Mesendoderm (in vitro differentiated cells): Measurements from ENCODE around the gene THSD4.

Experiments
- DNase-seq: peaks from one replicate; pipeline ENCODE4 v3.0.0; 2013
- H2AK5ac ChIP-seq: 2 replicates; pipeline ENCODE4 v1.6.1; 2013; ENCODE audit warnings: low read length, inconsistent platforms
- H2BK120ac ChIP-seq: 2 replicates; pipeline ENCODE4 v1.6.1; 2013; ENCODE audit warnings: low read depth, mild to moderate bottlenecking, low read length, moderate library complexity, mixed read lengths
- H2BK15ac ChIP-seq: replicated peaks from 2 replicates; pipeline ENCODE4 v1.6.1; 2013; ENCODE audit warnings: low read depth, mild to moderate bottlenecking, moderate library complexity
- H2BK5ac ChIP-seq: 2 replicates; pipeline ENCODE4 v1.6.1; 2013; ENCODE audit warnings: low read length, inconsistent platforms
- H3K18ac ChIP-seq: 2 replicates; pipeline ENCODE4 v1.6.1; 2013; ENCODE audit warnings: mild to moderate bottlenecking, low read length, mixed read lengths
- H3K23ac ChIP-seq: one replicate; pipeline ENCODE4 v1.6.1; 2013; ENCODE audit warnings: low read length
- H3K27ac ChIP-seq: 2 replicates; pipeline ENCODE4 v1.5.1; 2013; ENCODE audit warnings: low read depth, mild to moderate bottlenecking, inconsistent platforms, low read length, moderate library complexity
- H3K27me3 ChIP-seq: 2 replicates; pipeline ENCODE4 v1.6.1; 2013; ENCODE audit warnings: low read length, control low read depth, mild to moderate bottlenecking, inconsistent platforms; ENCODE audit not compliant: insufficient read depth, poor library complexity
- H3K36me3 ChIP-seq: 2 replicates; pipeline ENCODE4 v1.6.1; 2013; ENCODE audit warnings: low read length, inconsistent platforms; ENCODE audit not compliant: control insufficient read depth, insufficient read depth
- H3K4ac ChIP-seq: one replicate; pipeline ENCODE4 v1.6.1; 2013; ENCODE audit warnings: low read depth, mild to moderate bottlenecking, low read length, moderate library complexity
- H3K4me1 ChIP-seq: 2 replicates; pipeline ENCODE4 v1.6.1; 2013; ENCODE audit warnings: low read depth, low read length, inconsistent platforms; ENCODE audit not compliant: control insufficient read depth
- H3K4me2 ChIP-seq: 2 replicates; pipeline ENCODE4 v1.6.1; 2013; ENCODE audit warnings: low read length
- H3K4me3 ChIP-seq: 2 replicates; pipeline ENCODE4 v1.5.1; 2013; ENCODE audit warnings: mild to moderate bottlenecking, low read length
- H3K56ac ChIP-seq: one replicate; pipeline ENCODE4 v1.6.1; 2013; ENCODE audit warnings: low read length
- H3K79me1 ChIP-seq: 2 replicates; pipeline ENCODE4 v1.6.1; 2013; ENCODE audit warnings: low read length, inconsistent platforms
- H3K79me2 ChIP-seq: 2 replicates; pipeline ENCODE4 v1.6.1; 2013; ENCODE audit warnings: mild to moderate bottlenecking, low read length; ENCODE audit not compliant: control insufficient read depth, insufficient read depth
- H3K9ac ChIP-seq: 2 replicates; pipeline ENCODE4 v1.6.1; 2013; ENCODE audit warnings: low read length, inconsistent platforms
- H4K5ac ChIP-seq: one replicate; pipeline ENCODE4 v1.6.1; 2013; ENCODE audit warnings: low read length
- H4K8ac ChIP-seq: one replicate; pipeline ENCODE4 v1.6.1; 2013; ENCODE audit warnings: low read depth, mild to moderate bottlenecking, control low read depth, low read length, moderate library complexity
- WGBS: extraction: QIAGEN DNeasy Blood & Tissue Kit; methylation state at CpG from one replicate; pipeline ENCODE4 v1.1.7; 2013; ENCODE audit warnings: low lambda C conversion rate, missing lambda C conversion rate; ENCODE audit not compliant: insufficient coverage; ENCODE audit errors: extremely low coverage; 5-methylcytosine and 5-hydroxymethylcytosine counted together

Gene THSD4

GRCh38 chr15:71825021-71825730 is 709.9 kb downstream of the THSD4 start:
- Histone ChIP-seq H3K23ac (no peak overlapping the region), H3K27ac (no peak overlapping the region), H2AK5ac (no peak overlapping the region), H3K79me1 (no peaks in the 10 kb centered on the region), H3K4me2 (no peak overlapping the region), H3K4me3 (no peak overlapping the region), H4K5ac (no peak overlapping the region), H2BK120ac (no peak overlapping the region), H3K27me3 (no peaks in the 10 kb centered on the region), H3K9ac (no peak overlapping the region), H3K4me1 (no peaks in the 10 kb centered on the region), H3K56ac (no peak overlapping the region), H3K79me2 (no peaks in the 10 kb centered on the region), H2BK15ac (no peak overlapping the region), H2BK5ac (no peak overlapping the region), H3K36me3 (no peaks in the 10 kb centered on the region), H3K18ac (no peak overlapping the region), H4K8ac (no peak overlapping the region), H3K4ac (no peak overlapping the region)
- DNase-seq, result no peak
- no CpG with 5 or more reads among the region's 4 CpGs for WGBS

DNA sequence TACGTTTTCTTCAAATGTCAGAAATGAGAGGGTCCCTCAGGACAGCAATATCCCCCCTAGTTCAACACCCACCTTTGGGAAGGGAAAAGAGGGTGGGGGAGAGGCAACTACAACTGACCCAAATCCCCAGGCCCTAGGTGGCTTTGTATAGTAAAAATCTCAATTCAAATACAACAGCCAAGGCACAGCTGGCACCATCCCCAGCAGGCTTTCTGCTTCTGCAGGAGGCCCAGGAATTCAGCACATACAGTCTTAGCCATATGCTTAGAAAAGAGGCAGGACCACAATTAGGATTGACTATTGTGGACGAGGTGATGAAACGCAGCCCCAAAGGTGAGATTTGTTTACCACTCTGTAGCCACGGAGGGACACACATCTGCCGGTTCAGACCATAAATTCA is 710.9 kb downstream of the THSD4 start:
- no peak overlapping the region for H2AK5ac ChIP-seq
- H3K23ac ChIP-seq, result no peak overlapping the region
- H3K56ac ChIP-seq, result no peak overlapping the region
- no CpG with 5 or more reads among the region's 5 CpGs for WGBS
- no peak overlapping the region for H2BK5ac ChIP-seq
- H2BK120ac ChIP-seq, result no peak overlapping the region
- H3K79me1 ChIP-seq, result no peaks in the 10 kb centered on the region
- no peak overlapping the region for H3K4ac ChIP-seq
- DNase-seq, result no peak
- no peaks in the 10 kb centered on the region for H3K27me3 ChIP-seq
- no peak overlapping the region for H2BK15ac ChIP-seq
- H4K8ac ChIP-seq, result no peak overlapping the region
- no peaks in the 10 kb centered on the region for H3K4me1 ChIP-seq
- H3K9ac ChIP-seq, result no peak overlapping the region
- no peak overlapping the region for H3K18ac ChIP-seq
- H3K79me2 ChIP-seq, result no peaks in the 10 kb centered on the region
- no peak overlapping the region for H3K27ac ChIP-seq
- H4K5ac ChIP-seq, result no peak overlapping the region
- no peak overlapping the region for H3K4me2 ChIP-seq
- no peak overlapping the region for H3K4me3 ChIP-seq
- H3K36me3 ChIP-seq, result no peaks in the 10 kb centered on the region

DNA sequence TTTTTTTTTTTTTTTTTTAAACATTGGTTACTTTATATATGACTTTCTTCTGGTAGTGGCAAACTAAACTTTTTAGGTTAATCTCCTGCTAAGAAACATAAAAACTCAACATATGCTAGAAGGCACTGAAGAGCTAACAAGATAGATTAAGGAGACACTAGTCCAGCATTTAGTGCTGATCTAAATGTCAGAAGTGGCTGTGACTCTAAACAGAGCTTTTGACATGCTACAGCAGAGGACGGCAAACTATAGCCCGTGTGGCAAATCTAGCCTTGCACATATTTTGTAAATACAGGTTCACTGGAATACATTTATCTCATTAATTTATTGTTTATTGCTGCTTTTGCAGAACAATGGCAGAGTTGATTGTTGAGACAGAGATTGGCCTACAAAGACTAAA is 715.7 kb downstream of the THSD4 start:
- H4K5ac ChIP-seq, result no peak overlapping the region
- no peak overlapping the region for H3K23ac ChIP-seq
- no peak overlapping the region for H3K4me3 ChIP-seq
- H2BK120ac ChIP-seq, result no peak overlapping the region
- H4K8ac ChIP-seq, result no peak overlapping the region
- H2BK5ac ChIP-seq, result no peak overlapping the region
- H3K79me1 ChIP-seq, result no peaks in the 10 kb centered on the region
- H3K4me2 ChIP-seq, result no peak overlapping the region
- H3K27me3 ChIP-seq, result no peaks in the 10 kb centered on the region
- H2AK5ac ChIP-seq, result no peak overlapping the region
- no peak overlapping the region for H3K4ac ChIP-seq
- no peak overlapping the region for H2BK15ac ChIP-seq
- DNase-seq, result no peak
- no peak overlapping the region for H3K18ac ChIP-seq
- H3K36me3 ChIP-seq, result no peaks in the 10 kb centered on the region
- no peak overlapping the region for H3K56ac ChIP-seq
- WGBS, result no CpG with 5 or more reads among the region's 2 CpGs
- no peaks in the 10 kb centered on the region for H3K4me1 ChIP-seq
- H3K27ac ChIP-seq, result no peak overlapping the region
- no peaks in the 10 kb centered on the region for H3K79me2 ChIP-seq
- H3K9ac ChIP-seq, result no peak overlapping the region
